Aorta (tissue), 5 donors: ENCODE measurements around the gene FNDC3B. TPM values are rescaled to one million over a fixed set of nuclear protein-coding genes. Genes with fewer than 3 reads are reported as not detected.

ENCODE experiments used
- ATAC-seq: fragments of 200-7000 bp; cut with Tn5 transposase; one replicate; pipeline ENCODE4 v1.9.1; 2022; ENCODE audit warnings: moderate library complexity; ENCODE audit not compliant: low FRiP score
- DNase-seq, 2 donors: peaks; one replicate each; pipeline ENCODE4 v3.0.0-alpha.2; 2020
- H3K27ac ChIP-seq, 2 donors: one replicate each; pipeline ENCODE4 v1.5.1; 2013; ENCODE audit warnings: low read length in 2 of 2, mild to moderate bottlenecking in 2 of 2, moderate library complexity in 2 of 2, control low read depth in 1 of 2, inconsistent platforms in 1 of 2, low read depth in 1 of 2
- H3K27me3 ChIP-seq, 2 donors: one replicate each; pipeline ENCODE4 v1.6.1; 2013; ENCODE audit warnings: control low read depth in 1 of 2, low read length in 1 of 2, mild to moderate bottlenecking in 1 of 2, moderate library complexity in 1 of 2; ENCODE audit not compliant: insufficient read depth in 2 of 2, control insufficient read depth in 1 of 2
- H3K36me3 ChIP-seq, 2 donors: one replicate each; pipeline ENCODE4 v1.6.1; 2013; ENCODE audit warnings: control low read depth in 1 of 2, low read length in 1 of 2, mild to moderate bottlenecking in 1 of 2; ENCODE audit not compliant: insufficient read depth in 2 of 2, control insufficient read depth in 1 of 2
- H3K4me1 ChIP-seq, 2 donors: one replicate each; pipeline ENCODE4 v1.6.1; 2013; ENCODE audit warnings: low read length in 2 of 2, control low read depth in 1 of 2, mild to moderate bottlenecking in 1 of 2, moderate library complexity in 1 of 2; ENCODE audit not compliant: insufficient read depth in 2 of 2, control insufficient read depth in 1 of 2
- H3K4me3 ChIP-seq, 2 donors: one replicate each; pipeline ENCODE4 v1.5.1; 2013; ENCODE audit warnings: low read length in 2 of 2, control low read depth in 1 of 2, mild to moderate bottlenecking in 1 of 2
- H3K9me3 ChIP-seq: one replicate; pipeline ENCODE4 v1.6.1; 2013; ENCODE audit warnings: mild to moderate bottlenecking, low read length; ENCODE audit not compliant: control insufficient read depth
- WGBS, 2 donors: extraction: QIAGEN DNeasy Blood & Tissue Kit; methylation state at CpG; one replicate each; pipeline ENCODE4 v1.1.7; 2013; 5-methylcytosine and 5-hydroxymethylcytosine counted together
- intact Hi-C, 2 donors: fragments of 100-400 bp; cut with DNase I; formaldehyde crosslinking; loops; one replicate each; pipeline versions ENCODE4 v1.14.2 to v1.15.0; 2022
- polyA plus RNA-seq, 2 donors: library from polyadenylated mRNA; stranded (reverse); fragments of 200-250 nt; gene quantifications; one replicate each; pipeline ENCODE4 v1.2.3, GENCODE V29; 2013
- total RNA-seq, 2 donors: library from RNA; stranded (reverse); fragmentation: NEBNext Ultra II Directional; extraction: Animal tissue kit (Norgen Biotek cat#: 25700); gene quantifications; one replicate each; pipeline ENCODE4 v1.2.1, GENCODE V29; 2021
- donor health status: healthy with polysubstance abuse.
- donor health status: Bipolar disorder and iron deficiency.
- donor health status: DM: no; HTN: no; CAD: no.
- donor health status: DM: no; HTN: no; CAD: no.
- donor health status: DM: yes; HTN: yes; CAD: no.

Gene FNDC3B
- total and polyA plus RNA-seq, 4 donors, result 12.5 to 239 (median 120) TPM

GRCh38 chr3:172150268-172150667 lies 110.9 kb downstream of the FNDC3B start:
- DNase-seq (no peak), ATAC-seq (no peak)
- Histone ChIP-seq H3K36me3 (no peaks in the 10 kb centered on the region), H3K9me3 (no peaks in the 10 kb centered on the region), H3K4me3 (no peak overlapping the region), H3K4me1 (peaks cover 5 to 11% of the 10 kb centered on the region in 2 donors), H3K27ac (no peak overlapping the region), H3K27me3 (no peaks in the 10 kb centered on the region)
- WGBS, 2 donors, result 80% methylated on average over 3 of the region's 3 CpGs
- intact Hi-C loops, result loop anchor here in 1 of 2 donors (5.0 to 10.0 kb wide), 2 partner anchors 108 to 115 kb away; no protein-coding TSS in a partner anchor

DNA sequence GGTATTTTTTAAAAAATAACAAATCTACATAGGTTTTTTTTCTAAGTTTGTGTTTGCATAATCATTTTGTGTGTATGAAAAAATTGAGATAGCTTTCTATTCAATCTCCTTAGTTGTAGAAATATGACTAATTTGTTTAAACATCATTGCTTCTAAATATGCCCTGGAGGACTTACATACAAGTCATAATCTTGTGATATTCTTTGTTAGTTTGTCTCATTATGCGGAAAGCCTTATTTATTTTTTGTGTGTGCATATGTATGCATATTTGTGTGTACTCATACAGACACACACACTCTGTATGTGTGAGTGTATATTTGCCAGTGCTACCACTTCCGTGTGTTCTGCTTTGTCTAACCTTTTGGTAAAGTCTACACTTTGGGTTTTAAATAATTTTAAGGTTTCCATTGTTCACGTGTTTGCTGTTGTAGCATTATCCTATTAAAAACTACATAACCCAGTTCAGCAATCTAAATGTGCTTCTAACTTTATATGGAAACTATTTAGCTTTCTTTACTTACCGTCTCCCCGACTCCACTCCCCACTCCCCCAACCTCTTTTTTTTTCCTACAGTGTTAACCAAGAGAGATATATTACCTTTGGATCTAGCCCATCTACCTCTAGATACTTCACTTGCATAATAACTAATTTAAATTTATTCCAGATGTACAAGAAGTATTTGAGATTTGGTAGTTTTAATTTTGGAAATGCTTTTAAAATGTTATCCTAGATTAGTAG lies 111.7 kb downstream of the FNDC3B start:
- intact Hi-C loops, result loop anchor here in 1 of 2 donors (5.0 to 10.0 kb wide), 2 partner anchors 109 to 114 kb away; no protein-coding TSS in a partner anchor
- Histone ChIP-seq H3K27me3 (no peaks in the 10 kb centered on the region), H3K4me3 (no peak overlapping the region), H3K27ac (no peak overlapping the region), H3K9me3 (no peaks in the 10 kb centered on the region), H3K4me1 (peaks cover 6 to 16% of the 10 kb centered on the region in 2 donors), H3K36me3 (no peaks in the 10 kb centered on the region)
- no peak for DNase-seq
- ATAC-seq, result no peak
- WGBS, 2 donors, result 51% methylated on average over 5 of the region's 5 CpGs

DNA sequence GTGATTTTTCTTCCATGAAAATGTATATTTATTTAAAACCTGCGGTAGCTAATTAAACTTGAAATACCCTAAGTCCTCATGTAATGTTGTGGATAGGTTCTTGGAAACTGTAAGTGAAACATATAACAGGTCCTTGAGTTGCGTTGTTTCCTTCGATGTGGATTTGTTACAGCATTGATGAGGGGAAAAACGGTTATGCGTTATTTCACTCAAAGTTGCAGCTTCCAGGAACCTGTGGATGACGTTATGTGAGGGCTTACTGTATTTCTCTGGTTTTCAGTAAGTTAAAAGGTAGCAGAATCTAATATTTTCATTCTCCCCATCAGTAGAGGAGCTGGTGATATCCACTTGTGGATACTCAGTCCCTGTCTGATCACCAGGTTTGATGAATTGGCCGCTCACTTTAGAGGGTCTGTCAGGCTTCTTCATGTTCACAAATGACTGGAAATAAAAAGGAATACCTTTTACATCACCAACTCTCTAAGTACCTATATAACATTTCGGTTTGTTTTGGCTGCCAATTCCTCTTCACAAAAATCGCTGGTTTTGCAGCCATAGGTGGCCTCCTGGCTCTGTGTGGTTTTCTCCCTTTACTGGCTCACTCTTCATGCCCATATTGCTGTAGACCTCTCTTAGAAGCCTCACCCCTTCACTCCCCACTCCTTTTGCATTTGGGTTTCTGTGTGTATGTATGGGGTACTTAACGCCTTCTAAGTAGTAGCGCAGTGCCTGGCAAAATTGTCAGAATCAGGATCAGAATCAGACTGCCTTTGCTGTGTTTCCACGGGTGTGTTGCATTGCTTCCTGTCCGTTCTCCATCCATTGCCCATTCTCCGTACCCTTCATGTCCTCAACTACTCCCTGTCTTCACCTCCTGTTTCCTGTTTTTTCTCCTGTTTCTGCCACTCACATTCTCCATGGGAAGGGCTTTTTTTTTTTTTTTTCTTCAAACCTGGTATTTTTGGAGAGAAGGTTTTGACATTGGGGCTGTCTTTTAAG lies 112.6 kb downstream of the FNDC3B start:
- Histone ChIP-seq H3K9me3 (no peaks in the 10 kb centered on the region), H3K4me1 (peaks cover 6 to 16% of the 10 kb centered on the region in 2 donors), H3K27ac (peak overlapping the region; percentile 55 to 99), H3K36me3 (no peaks in the 10 kb centered on the region), H3K4me3 (no peak overlapping the region), H3K27me3 (no peaks in the 10 kb centered on the region)
- ATAC-seq (no peak), DNase-seq (no peak)
- intact Hi-C loops, result loop anchor here in 1 of 2 donors (5.0 to 10.0 kb wide), 2 partner anchors 110 to 113 kb away; no protein-coding TSS in a partner anchor
- WGBS, 2 donors, result 57 to 61% methylated on average over 14 of the region's 14 CpGs

DNA sequence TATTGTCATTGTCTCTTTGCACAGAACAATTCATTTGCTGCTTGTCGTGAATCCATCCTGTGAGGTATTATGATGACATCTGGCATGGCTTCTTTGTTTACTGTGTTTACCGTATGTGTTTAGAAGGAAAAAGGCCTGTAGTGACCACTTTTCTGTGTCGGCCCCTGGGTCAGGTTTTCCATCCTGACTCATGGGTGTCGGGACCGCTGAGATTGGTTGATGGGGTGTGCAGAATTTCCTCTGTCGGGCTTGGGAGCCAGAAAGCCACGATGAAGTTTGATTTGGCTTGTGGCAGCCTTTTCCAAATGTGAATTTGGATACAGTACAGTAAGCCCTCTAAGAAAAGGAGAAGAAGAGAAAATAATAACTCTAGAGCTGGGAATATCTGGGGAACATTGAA lies 113.5 kb downstream of the FNDC3B start:
- DNase-seq (peak; percentile 68 to 85), ATAC-seq (peak; percentile 77)
- Histone ChIP-seq H3K4me1 (peaks cover 6 to 16% of the 10 kb centered on the region in 2 donors), H3K36me3 (no peaks in the 10 kb centered on the region), H3K9me3 (no peaks in the 10 kb centered on the region), H3K27ac (peak overlapping the region; percentile 55 to 99), H3K4me3 (no peak overlapping the region), H3K27me3 (no peaks in the 10 kb centered on the region)
- intact Hi-C loops, result loop anchor here in 1 of 2 donors (1.0 to 10.0 kb wide), 3 partner anchors 56 to 112 kb away; no protein-coding TSS in a partner anchor
- 1 to 6% methylated on average over 7 of the region's 7 CpGs for WGBS, 2 donors

DNA sequence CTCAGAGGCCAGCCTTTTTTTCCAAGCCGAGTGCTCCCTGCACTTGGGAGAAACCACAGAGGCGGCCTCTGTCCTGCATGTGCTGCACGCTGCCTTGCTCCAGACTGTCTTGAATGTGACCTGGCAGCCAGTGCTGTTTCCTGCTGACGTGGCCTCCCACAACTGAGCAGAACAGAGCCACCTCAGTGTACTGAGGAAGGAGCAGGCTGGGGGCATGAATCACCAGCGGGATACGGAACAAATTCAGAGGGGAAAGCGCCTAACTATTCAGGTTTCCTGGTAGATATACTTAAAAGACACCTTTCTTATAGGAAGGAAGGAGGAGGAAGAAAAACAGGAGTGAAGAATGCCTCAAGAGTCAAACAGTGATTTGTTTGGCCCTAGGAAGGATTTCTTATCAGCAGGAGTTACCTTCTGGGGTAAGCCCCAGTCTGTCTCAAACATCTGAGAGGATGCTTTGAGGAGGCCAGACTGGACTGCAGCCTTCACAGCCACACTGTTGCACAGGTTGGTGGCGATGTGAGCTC lies 114.0 kb downstream of the FNDC3B start:
- Histone ChIP-seq H3K9me3 (no peaks in the 10 kb centered on the region), H3K4me3 (no peak overlapping the region), H3K27me3 (no peaks in the 10 kb centered on the region), H3K27ac (peak overlapping the region; percentile 96 to 99), H3K4me1 (peaks cover 6 to 15% of the 10 kb centered on the region in 2 donors), H3K36me3 (no peaks in the 10 kb centered on the region)
- DNase-seq (peak; percentile 95), ATAC-seq (peak; percentile 99)
- WGBS, 2 donors, result 2 to 4% methylated on average over 8 of the region's 8 CpGs
- intact Hi-C loops, result loop anchor here in 1 of 2 donors (1.0 to 10.0 kb wide), 3 partner anchors 56 to 111 kb away; no protein-coding TSS in a partner anchor

- intact Hi-C loops, result loop anchor here (5.0 to 10.0 kb wide), 4 partner anchors 47 to 167 kb away; no protein-coding TSS in a partner anchor
- peaks cover 6 to 12% of the 10 kb centered on the region in 2 donors for H3K4me1 ChIP-seq
- no peaks in the 10 kb centered on the region for H3K9me3 ChIP-seq
- no peak overlapping the region for H3K4me3 ChIP-seq
- no peak for ATAC-seq
- H3K36me3 ChIP-seq, result no peaks in the 10 kb centered on the region
- peak overlapping the region; percentile 72 to 96 for H3K27ac ChIP-seq
- no peaks in the 10 kb centered on the region for H3K27me3 ChIP-seq
- WGBS, 2 donors, result 71 to 76% methylated on average over 6 of the region's 6 CpGs
- DNase-seq, result peak in 1 of 2 donors; percentile 17
Observed at GRCh38 chr3:172154768-172155664, 115.6 kb downstream of the FNDC3B start.

DNA sequence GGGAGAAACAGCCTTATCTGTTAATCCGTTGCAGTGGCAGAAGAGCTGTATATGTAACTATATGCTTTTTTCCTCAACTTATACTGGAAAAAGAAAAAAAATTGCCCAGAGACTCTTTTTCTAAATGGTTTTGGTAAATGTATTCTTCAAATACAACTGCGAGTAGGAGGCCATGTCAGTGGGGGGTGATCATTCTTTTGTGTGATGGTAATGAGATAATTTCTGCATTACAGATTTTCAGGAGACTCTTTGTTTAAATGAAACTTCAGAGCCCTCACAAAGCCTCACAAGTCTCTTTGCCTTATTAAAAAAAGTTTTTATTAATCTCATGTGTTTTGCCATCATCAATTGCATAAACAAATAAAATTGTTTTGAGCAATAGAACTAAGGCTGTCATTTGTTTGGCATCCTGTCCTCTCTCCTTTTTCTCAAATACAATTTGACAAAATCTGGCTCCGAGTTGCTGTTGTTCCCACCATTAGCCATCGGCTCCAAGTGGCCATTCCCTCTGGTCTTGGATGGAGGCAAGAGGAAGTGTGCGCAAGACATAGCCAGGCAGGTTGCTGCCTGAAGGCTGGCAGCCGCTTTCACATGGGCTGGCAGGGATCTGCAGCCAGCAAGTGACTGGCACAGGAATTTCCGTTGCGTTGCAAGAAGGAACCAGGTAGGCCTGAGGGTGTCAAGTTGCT lies 116.7 kb downstream of the FNDC3B start:
- DNase-seq (peak; percentile 63 to 70), ATAC-seq (no peak)
- H3K9me3 ChIP-seq, result no peaks in the 10 kb centered on the region
- intact Hi-C loops, result loop anchor here (5.0 to 10.0 kb wide), 3 partner anchors 46 to 166 kb away; no protein-coding TSS in a partner anchor
- peak overlapping the region; percentile 43 to 72 for H3K27ac ChIP-seq
- 20 to 24% methylated on average over 8 of the region's 8 CpGs for WGBS, 2 donors
- H3K4me3 ChIP-seq, result no peak overlapping the region
- peaks cover 6 to 17% of the 10 kb centered on the region in 2 donors for H3K4me1 ChIP-seq
- H3K27me3 ChIP-seq, result no peaks in the 10 kb centered on the region
- H3K36me3 ChIP-seq, result no peaks in the 10 kb centered on the region
